Measurements from ENCODE around the gene MRC2.
"Not testable (repeated sequence)": the region's sequence is repeated elsewhere in the genome, so short reads cannot be mapped to it uniquely, and the experiment has no call there.

Gene MRC2

DNA sequence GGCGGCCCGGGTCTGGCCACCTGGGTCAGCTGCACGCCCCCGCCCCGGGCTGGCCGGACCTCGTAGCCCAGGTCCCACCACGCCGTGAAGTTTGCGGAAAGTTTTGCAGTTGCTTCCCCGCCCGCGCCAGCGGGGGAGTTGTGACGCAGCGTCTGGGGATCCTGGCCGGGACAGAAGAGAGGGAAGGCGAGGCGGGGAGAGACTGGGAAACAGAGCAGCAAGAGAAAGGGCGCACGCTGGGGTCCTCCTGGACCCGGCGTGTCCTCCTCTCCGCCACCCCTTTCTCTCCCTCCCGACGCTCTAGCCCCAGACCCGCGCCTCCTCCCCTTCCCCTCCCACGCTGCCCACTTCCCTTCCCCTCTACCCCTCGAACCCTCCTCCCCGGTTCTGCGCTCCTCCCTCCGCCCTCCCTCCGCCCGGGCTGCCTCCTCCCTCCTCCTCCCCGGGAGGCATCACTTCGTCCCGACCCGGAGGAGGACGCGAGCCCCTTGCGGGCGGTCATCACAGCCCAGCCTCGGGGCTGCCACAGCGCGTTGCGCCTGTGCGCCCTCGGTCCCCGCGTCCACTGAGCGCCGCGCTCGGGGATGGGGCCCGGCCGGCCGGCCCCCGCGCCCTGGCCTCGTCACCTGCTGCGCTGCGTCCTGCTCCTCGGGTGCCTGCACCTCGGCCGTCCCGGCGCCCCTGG lies at the start of gene MRC2:
Gene MRC2 (plus strand): TSS at position 452 of the 685 bp plus-strand sequence. CDS start 133 bp downstream, at position 585.
- DNase-seq (ENCODE audit: extremely low spot score, insufficient read length, low read depth): no peak
- no peak for FAIRE-seq

- no peak for FAIRE-seq
- no peak for DNase-seq (ENCODE audit: extremely low spot score, insufficient read length, low read depth)
Measured at GRCh38 chr17:62578757-62579487, 48.5 kb upstream of the MRC2 start.

- FAIRE-seq: no peak
- no peak for DNase-seq (ENCODE audit: extremely low spot score, insufficient read length, low read depth)
Measured at GRCh38 chr17:62580947-62581346, 46.5 kb upstream of the MRC2 start.

- no peak for DNase-seq (ENCODE audit: extremely low spot score, insufficient read length, low read depth)
- FAIRE-seq: no peak
Measured at GRCh38 chr17:62581764-62582163, 45.7 kb upstream of the MRC2 start.

- FAIRE-seq (no peak), DNase-seq (ENCODE audit: extremely low spot score, insufficient read length, low read depth) (no peak)
Measured at GRCh38 chr17:62587554-62587953, 39.9 kb upstream of the MRC2 start.

DNA sequence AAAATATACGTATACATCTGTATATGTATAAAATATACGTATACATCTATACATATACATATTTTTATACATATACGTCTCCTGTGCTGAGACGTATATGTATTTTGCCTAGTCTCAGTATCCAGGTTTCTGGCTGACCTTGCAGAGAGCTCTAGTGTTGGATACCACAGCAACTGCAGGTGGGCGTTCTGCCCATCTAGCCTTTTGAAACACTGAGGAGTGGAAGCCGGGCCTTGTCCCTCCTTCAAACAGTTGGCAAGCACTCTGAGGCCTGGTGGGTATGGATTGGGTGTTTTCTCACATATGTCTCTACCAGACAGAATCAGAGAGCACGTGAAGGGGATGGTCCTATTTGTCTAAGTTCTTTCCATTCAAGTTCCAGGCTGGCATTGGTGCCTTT lies 39.4 kb upstream of the MRC2 start:
- FAIRE-seq (no peak), DNase-seq (ENCODE audit: extremely low spot score, insufficient read length, low read depth) (no peak)

DNA sequence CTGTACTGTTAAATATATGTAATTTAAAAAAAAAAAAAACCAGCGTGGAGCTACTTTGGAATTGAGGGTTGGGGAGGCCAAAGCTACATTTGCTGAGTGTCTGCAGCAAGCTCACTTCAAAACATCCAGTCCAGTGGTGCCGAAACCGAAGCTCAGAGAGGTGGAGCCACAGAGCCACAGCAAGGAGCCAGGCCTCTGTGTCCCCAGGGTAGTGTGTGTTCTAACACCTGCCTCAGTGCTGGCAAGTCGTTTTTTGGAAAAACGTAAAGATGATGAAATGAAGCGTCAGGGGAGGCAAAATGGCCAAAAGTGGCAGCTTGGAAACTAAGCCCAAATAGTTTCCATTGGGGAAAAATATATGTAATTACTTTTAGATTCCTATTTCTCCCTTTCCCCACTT lies 36.1 kb upstream of the MRC2 start:
- FAIRE-seq: no peak

GRCh38 chr17:62591822-62592221 lies 35.6 kb upstream of the MRC2 start:
- DNase-seq (ENCODE audit: extremely low spot score, insufficient read length, low read depth): not testable (repeated sequence)

More for the DNA sequence above, 36.1 kb upstream of the MRC2 start:
- no peak for DNase-seq (ENCODE audit: extremely low spot score, insufficient read length, low read depth)

GRCh38 chr17:62592341-62593099 lies 35.0 kb upstream of the MRC2 start:
- DNase-seq (ENCODE audit: extremely low spot score, insufficient read length, low read depth) (no peak), FAIRE-seq (no peak)

More at GRCh38 chr17:62591822-62592221, 35.6 kb upstream of the MRC2 start:
- not testable (repeated sequence) for FAIRE-seq

GRCh38 chr17:62595484-62595883 lies 32.0 kb upstream of the MRC2 start:
- no peak for DNase-seq (ENCODE audit: extremely low spot score, insufficient read length, low read depth)
- FAIRE-seq: no peak

- no peak for DNase-seq (ENCODE audit: extremely low spot score, insufficient read length, low read depth)
- FAIRE-seq: no peak
Measured at GRCh38 chr17:62596662-62597061, 30.8 kb upstream of the MRC2 start.

GRCh38 chr17:62597150-62597549 lies 30.3 kb upstream of the MRC2 start:
- FAIRE-seq: no peak
- no peak for DNase-seq (ENCODE audit: extremely low spot score, insufficient read length, low read depth)

DNA sequence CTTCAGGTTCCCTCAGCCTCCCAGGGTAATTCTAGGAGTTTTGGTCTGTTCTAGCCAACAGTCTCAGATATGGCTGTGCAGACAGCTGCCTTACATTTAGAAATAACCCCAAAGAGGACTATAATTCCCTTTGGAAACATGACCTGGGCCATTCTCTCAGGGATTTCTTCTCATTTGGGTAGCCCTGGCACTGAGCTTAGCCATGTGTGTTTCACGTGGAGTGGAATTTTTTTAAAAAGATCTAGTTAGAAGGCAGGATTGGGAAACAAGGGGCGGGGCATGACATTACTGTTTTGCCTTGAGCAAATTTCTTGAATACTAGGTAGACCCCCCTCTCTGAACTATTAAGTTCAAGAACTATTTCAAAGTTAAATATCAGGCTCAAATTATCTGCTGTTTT lies 29.6 kb upstream of the MRC2 start:
- DNase-seq (ENCODE audit: extremely low spot score, insufficient read length, low read depth): no peak
- FAIRE-seq: no peak

DNA sequence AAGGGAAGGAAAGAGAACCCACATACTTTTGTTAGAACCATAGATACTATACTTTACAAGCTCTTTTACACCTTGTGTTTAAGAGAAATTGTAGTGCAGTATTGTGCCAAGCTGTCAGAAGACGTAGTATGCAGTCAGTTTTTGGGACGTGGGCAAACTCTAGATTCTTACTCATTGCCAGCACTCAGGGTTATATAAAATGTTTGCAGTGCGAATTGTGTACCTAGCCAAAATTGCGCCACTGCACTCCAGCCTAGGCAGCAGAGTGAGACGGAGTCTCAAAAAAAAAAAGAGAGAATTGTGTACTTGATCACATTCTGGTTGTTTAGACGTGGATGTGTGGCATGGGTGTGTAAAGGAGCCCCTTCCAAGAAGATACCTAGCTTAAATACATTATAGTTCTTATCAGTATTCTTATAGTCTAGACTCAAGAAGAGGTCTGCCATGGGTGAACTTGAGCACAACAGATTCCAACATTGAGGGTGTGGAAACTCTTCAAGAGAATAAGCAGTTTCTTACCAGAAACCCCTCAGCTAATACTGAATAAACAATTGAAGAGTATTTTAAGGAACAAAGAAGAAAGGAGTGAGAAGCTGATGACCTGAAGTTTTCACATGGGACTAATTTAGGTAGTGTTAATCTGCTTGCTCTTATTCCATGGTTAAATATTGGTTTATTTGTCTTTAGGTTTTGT lies 27.4 kb upstream of the MRC2 start:
- DNase-seq (ENCODE audit: extremely low spot score, insufficient read length, low read depth): no peak
- FAIRE-seq: no peak

GRCh38 chr17:62600805-62601204 lies 26.7 kb upstream of the MRC2 start:
- no peak for DNase-seq (ENCODE audit: extremely low spot score, insufficient read length, low read depth)
- FAIRE-seq: no peak

- no peak for DNase-seq (ENCODE audit: extremely low spot score, insufficient read length, low read depth)
Measured at GRCh38 chr17:62601471-62601870, 26.0 kb upstream of the MRC2 start.

GRCh38 chr17:62603783-62604182 lies 23.7 kb upstream of the MRC2 start:
- not testable (repeated sequence) for DNase-seq (ENCODE audit: extremely low spot score, insufficient read length, low read depth); FAIRE-seq

More at GRCh38 chr17:62601471-62601870, 26.0 kb upstream of the MRC2 start:
- no peak for FAIRE-seq

- FAIRE-seq: no peak
- DNase-seq (ENCODE audit: extremely low spot score, insufficient read length, low read depth): no peak
Measured at GRCh38 chr17:62605588-62605987, 21.9 kb upstream of the MRC2 start.

DNA sequence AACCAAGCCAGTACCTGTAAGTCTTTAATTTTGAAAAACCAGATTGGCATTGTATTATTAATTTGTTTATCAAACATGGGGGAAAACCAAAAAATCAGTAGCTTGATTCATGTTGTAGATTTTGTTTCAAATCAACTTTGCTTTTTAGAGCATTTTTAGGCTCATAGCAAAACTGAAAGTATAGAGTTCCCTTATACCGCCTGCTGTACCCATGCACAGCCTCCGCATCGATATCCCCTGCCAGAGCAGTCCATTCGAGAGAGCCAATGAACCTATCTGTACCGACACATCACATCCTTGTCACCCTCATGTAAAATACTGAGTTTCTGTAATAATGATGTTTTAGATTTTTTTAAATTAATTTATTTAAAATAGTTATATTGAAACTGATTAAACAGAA lies 16.2 kb upstream of the MRC2 start:
- DNase-seq (ENCODE audit: extremely low spot score, insufficient read length, low read depth) (no peak), FAIRE-seq (no peak)

- DNase-seq (ENCODE audit: extremely low spot score, insufficient read length, low read depth) (no peak), FAIRE-seq (peak; percentile 51)
Measured at GRCh38 chr17:62611728-62612127, 15.7 kb upstream of the MRC2 start.
